Fibroblast of lung (primary cell): ENCODE results near the gene SLC38A1.

ENCODE experiments used
- CTCF ChIP-seq, 2 donors: IDR thresholded peaks in 1 of 2; conservative IDR thresholded peaks in 1 of 2; 1 replicate in 1 of 2; 2 replicates in 1 of 2; pipeline ENCODE4 v1.5.1; 2011 to 2012; ENCODE audit warnings: low read length in 2 of 2, control low read depth in 1 of 2, inconsistent platforms in 1 of 2, low read depth in 1 of 2, mild to moderate bottlenecking in 1 of 2
- EZH2 ChIP-seq: IDR thresholded peaks from 2 replicates; pipeline ENCODE4 v1.5.1; 2012; ENCODE audit warnings: low read length, control low read depth, mild to moderate bottlenecking; ENCODE audit errors: missing control alignments

DNA sequence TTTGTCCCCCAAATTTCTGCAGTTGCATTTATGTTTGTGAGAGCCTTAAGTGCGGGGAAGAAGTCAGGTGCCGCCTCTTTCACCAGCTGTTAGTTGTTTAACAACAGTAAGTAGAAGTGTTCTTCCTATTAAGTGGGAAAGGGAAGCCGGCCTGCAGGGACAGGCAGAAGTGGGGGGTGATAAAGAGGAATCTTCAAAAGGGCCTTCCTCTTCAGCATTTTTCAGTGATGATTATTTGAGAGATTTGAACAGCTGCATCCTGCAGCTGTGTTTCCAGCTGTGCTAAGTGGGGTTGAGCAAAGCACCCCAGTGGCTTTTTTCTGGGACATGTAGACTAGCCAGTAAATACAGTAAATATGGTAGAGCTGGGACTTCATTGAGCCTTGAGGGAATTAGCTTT lies 32.1 kb upstream of the SLC38A1 start:
- TF ChIP-seq CTCF (conservative IDR thresholded peaks at IDR 0.05 in 1 of 2, IDR thresholded peaks at IDR 0.05 in 1 of 2; ENCODE audit: low read depth in 1 of 2, low read length in 2 of 2): no peak
- TF ChIP-seq EZH2: no peak
